Activated naive CD8-positive, alpha-beta T cell treated with anti-CD3 and anti-CD28 coated beads for 36 hours (primary cell): ENCODE measurements around the gene UXS1. TPM values are rescaled to one million over a fixed set of nuclear protein-coding genes. Genes with fewer than 3 reads are reported as not detected.
A peak's percentile ranks its signal among the peaks of the same experiment; 100 is the strongest.

Source experiments
- DNase-seq: peaks from one replicate; pipeline ENCODE4 v3.0.0; 2021
- H3K27ac Mint-ChIP-seq: one replicate; pipeline ENCODE4 v1.8.0; 2022; ENCODE audit warnings: mild to moderate bottlenecking, moderate library complexity, mixed read lengths
- H3K27me3 Mint-ChIP-seq: one replicate; pipeline ENCODE4 v1.8.0; 2022; ENCODE audit warnings: mild to moderate bottlenecking, mixed read lengths
- H3K36me3 Mint-ChIP-seq: one replicate; pipeline ENCODE4 v1.8.0; 2021; ENCODE audit warnings: mild to moderate bottlenecking, mixed read lengths
- H3K4me1 Mint-ChIP-seq: one replicate; pipeline ENCODE4 v1.8.0; 2021; ENCODE audit warnings: mixed read lengths
- H3K4me3 Mint-ChIP-seq: one replicate; pipeline ENCODE4 v1.8.0; 2022; ENCODE audit warnings: mild to moderate bottlenecking, moderate library complexity, mixed read lengths
- H3K9me3 Mint-ChIP-seq: one replicate; pipeline ENCODE4 v1.8.0; 2022; ENCODE audit warnings: mixed read lengths
- total RNA-seq, 2 experiments: library from RNA; stranded (reverse); gene quantifications; one replicate each; pipeline ENCODE4 v1.2.3, GENCODE V29; 2021

Gene UXS1
- total RNA-seq, 2 experiments from 2014 or later = 43.4 to 44.5 TPM

DNA sequence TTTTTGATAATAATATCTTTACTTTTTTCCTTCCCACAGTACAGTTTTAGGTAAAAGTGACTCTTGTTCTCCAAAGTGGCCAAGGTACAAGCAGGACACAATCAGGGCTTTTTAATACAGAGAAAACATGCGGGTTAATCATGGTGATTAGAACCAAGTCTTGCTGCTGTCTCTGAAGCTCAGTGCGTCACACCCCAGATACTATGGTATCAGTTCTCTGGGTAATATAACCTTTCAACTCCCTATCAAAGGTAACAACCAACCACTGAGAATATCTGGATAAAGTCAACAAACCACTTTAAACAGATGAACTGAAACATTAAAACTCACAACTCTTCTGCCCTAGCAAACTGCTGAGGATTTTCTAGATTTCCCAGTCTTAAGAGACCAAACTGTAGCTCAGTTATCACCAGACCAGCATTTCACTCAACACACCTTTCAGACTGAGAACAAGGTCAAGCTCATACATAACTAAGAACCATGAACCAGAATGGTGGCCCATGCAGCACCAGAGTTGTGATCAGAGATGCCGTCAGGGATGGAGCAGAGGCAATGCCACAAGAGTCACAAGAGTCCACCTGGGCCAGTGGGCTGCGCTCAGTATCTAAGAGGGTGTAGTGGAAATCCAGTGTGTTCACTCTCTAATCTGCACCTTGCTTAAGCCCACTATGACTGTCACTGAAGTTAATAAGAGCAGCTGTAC lies 103.0 kb downstream of the UXS1 start:
- no peak for DNase-seq
- Mint-ChIP-seq H3K36me3 (peaks cover 68% of the 10 kb centered on the region), H3K9me3 (peaks cover 16% of the 10 kb centered on the region), H3K27me3 (no peaks in the 10 kb centered on the region), H3K27ac (no peak overlapping the region), H3K4me1 (peaks cover 70% of the 10 kb centered on the region), H3K4me3 (no peak overlapping the region)

DNA sequence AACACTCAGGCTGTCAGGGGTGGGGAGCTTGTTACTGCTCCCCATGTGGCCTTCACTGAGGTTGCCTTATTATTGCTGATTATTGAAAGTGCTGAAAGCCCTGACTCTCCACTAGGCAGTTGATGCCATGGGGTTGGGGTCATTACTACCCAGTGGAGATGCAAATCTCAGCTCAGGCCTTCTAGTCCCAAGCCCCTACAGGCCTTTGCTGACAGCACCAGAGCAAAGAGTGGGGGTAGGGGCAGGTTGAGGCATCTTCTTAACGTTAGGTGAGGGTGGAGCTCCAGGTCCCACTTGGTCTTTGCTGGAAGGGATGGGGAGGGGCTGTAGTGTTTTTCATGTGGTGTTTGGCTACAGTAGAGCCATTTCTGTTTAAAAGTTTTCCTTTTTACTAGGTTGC lies 104.5 kb downstream of the UXS1 start:
- peak overlapping the region; percentile 28 for H3K27ac Mint-ChIP-seq
- H3K4me1 Mint-ChIP-seq = peaks cover 75% of the 10 kb centered on the region
- H3K9me3 Mint-ChIP-seq = peaks cover 16% of the 10 kb centered on the region
- no peaks in the 10 kb centered on the region for H3K27me3 Mint-ChIP-seq
- H3K4me3 Mint-ChIP-seq = no peak overlapping the region
- peaks cover 60% of the 10 kb centered on the region for H3K36me3 Mint-ChIP-seq
- no peak for DNase-seq

DNA sequence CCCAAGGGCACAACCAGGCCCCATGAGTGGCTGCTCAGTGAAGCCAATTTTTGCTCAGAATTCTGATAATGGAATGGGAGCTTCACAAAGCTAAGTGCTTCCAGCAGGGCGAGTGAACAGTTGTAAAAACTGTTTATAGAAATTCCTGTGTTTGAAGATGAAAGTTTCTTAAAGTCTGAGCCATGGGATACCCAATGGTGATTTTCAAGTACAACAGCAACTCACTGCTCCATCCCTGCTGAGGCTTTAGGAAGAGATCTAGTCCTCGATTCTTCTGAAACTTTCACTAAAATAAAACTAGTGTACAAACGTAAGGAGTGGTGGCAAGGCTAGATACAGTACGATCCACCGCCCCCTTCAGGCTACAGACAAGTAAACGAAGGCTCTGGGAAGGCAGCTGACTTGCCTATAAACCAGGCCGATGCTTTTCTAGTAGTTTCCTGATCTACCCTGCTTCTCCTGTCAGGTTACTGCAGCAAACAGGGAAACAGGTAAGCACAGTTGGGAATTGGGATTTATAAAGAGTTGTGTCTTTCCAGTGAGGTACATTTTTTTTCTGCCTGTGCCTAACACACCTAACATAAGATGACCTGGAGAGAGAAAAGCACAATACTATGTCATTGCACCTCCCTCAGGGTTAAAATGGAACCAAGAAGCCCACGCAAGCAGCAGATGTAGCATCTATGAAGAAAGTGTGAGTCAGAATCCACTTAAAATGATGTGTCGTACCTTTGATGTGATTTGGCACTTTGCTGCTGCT lies 108.7 kb downstream of the UXS1 start:
- Mint-ChIP-seq H3K9me3 (peaks cover 16% of the 10 kb centered on the region), H3K27me3 (no peaks in the 10 kb centered on the region), H3K36me3 (peaks cover 23% of the 10 kb centered on the region), H3K4me1 (peaks cover 56% of the 10 kb centered on the region), H3K27ac (peak overlapping the region; percentile 89), H3K4me3 (peak overlapping the region; percentile 52)
- peak; percentile 57 for DNase-seq

DNA sequence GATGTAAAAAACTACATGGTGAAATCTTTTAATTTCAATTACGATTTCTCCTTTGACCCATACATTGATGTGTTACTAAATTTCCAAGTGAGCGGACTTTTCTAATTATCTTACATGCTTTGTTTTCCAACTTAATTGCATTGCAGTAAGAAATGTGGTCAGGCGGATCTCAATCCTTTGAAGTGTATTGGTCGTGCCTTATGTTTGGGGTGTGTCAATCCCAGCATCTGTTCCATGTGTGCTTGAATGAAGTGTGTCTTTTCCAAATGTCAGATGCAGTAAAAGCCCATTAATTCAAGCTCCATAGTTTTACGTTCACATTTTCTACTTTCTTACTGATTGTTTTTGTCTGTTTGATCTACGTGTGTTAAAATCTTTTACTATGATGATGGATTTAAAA lies 113.1 kb downstream of the UXS1 start:
- no peaks in the 10 kb centered on the region for H3K9me3 Mint-ChIP-seq
- no peak overlapping the region for H3K4me3 Mint-ChIP-seq
- H3K4me1 Mint-ChIP-seq = peaks cover 41% of the 10 kb centered on the region
- H3K27ac Mint-ChIP-seq = no peak overlapping the region
- no peaks in the 10 kb centered on the region for H3K36me3 Mint-ChIP-seq
- no peak for DNase-seq
- no peaks in the 10 kb centered on the region for H3K27me3 Mint-ChIP-seq

DNA sequence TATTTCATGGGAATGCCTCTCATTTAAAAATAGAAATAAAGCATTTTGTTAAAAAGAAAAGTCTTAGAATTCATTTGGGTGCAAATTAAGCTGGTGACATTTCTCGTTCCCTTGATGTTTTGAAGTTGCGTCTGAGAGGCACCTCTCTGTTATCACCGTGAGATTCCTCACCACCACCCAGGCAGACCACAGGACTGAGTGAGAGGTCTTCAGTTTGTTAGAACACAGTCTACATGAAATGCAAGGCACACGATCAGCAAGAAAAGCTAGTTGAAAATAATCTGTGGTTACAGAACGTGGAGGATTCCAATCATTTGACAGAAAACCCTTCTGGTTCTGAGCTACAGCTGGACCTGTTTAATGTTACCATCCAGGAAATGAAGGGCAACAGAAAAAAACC lies 116.0 kb downstream of the UXS1 start:
- no peak for DNase-seq
- peaks cover 29% of the 10 kb centered on the region for H3K4me1 Mint-ChIP-seq
- H3K4me3 Mint-ChIP-seq = peak overlapping the region; percentile 40
- H3K36me3 Mint-ChIP-seq = no peaks in the 10 kb centered on the region
- H3K27ac Mint-ChIP-seq = peak overlapping the region; percentile 76
- H3K9me3 Mint-ChIP-seq = no peaks in the 10 kb centered on the region
- H3K27me3 Mint-ChIP-seq = no peaks in the 10 kb centered on the region

DNA sequence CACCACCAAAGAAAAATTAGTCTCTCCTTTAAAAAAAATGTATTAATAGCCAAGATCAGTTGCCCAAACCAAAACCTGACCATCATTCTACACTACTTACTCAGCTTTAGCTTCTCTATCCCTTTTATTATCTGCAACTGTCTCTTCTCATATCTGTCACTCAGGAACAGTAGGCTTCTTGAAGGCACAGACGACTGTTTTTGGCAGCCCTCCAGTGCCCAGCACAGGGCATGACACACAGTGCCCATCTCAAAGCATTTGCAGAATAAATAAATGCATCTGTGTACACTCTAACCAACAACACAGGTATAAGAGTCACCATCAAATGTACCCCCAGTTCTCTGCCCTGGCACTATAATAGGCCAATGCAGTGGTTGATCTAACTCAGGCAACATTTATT lies 117.2 kb downstream of the UXS1 start:
- DNase-seq = no peak
- no peak overlapping the region for H3K4me3 Mint-ChIP-seq
- no peaks in the 10 kb centered on the region for H3K36me3 Mint-ChIP-seq
- H3K4me1 Mint-ChIP-seq = peaks cover 29% of the 10 kb centered on the region
- no peaks in the 10 kb centered on the region for H3K27me3 Mint-ChIP-seq
- no peak overlapping the region for H3K27ac Mint-ChIP-seq
- no peaks in the 10 kb centered on the region for H3K9me3 Mint-ChIP-seq

DNA sequence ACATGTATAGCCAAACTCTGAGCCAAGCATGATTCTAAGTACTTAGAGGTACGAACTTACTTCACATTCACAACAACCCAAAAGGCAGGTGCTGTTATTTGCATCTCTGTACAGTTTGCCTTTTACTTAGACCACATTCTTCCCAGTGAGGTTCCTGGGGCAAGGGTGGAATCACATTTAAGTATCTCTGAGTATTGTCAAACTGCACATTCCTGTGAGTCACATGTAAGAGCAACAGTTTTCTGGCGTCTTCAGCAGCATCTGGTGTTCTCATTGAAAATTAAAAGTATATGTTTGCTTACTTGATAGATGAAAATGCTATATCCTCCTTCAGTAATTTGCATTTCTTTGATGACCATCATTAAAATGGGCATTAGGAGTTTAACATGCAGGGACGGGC lies 119.1 kb downstream of the UXS1 start:
- no peaks in the 10 kb centered on the region for H3K36me3 Mint-ChIP-seq
- H3K4me1 Mint-ChIP-seq = peaks cover 25% of the 10 kb centered on the region
- no peak overlapping the region for H3K27ac Mint-ChIP-seq
- H3K4me3 Mint-ChIP-seq = no peak overlapping the region
- H3K27me3 Mint-ChIP-seq = no peaks in the 10 kb centered on the region
- DNase-seq = no peak
- H3K9me3 Mint-ChIP-seq = no peaks in the 10 kb centered on the region

DNA sequence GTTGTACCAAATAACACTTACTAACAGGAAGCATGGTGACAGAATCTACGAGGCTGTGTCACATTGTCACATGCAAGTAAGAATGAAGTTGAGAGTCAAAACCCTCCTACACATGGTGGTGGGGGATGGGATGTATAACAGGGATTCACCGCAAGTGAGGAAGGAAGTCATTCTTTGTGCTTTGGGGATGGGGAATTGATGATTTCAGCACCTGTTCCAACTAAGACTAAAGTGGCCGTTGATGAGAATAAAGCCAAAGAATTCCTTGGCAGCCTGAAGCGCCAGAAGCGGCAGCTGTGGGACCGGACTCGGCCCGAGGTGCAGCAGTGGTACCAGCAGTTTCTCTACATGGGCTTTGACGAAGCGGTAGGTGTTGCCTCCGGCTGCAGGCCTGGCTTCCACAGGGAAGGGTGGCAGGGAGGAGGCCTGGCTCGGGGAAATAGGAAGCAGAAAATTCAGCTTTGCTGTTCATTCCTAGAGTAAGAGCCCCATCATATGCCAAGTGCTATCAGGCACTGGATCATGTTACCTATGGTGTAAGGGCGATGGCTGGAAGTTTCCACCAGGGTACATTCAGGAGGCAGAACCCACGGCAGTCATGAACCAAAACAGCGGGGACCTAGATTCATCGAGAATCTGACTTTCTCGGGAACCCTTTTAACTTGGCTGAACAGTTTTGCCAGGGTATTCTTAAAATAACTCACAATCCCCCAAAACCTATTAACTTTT lies 120.3 kb downstream of the UXS1 start:
- peaks cover 28% of the 10 kb centered on the region for H3K4me1 Mint-ChIP-seq
- no peak overlapping the region for H3K27ac Mint-ChIP-seq
- H3K4me3 Mint-ChIP-seq = no peak overlapping the region
- no peaks in the 10 kb centered on the region for H3K36me3 Mint-ChIP-seq
- H3K9me3 Mint-ChIP-seq = no peaks in the 10 kb centered on the region
- no peaks in the 10 kb centered on the region for H3K27me3 Mint-ChIP-seq
- no peak for DNase-seq

DNA sequence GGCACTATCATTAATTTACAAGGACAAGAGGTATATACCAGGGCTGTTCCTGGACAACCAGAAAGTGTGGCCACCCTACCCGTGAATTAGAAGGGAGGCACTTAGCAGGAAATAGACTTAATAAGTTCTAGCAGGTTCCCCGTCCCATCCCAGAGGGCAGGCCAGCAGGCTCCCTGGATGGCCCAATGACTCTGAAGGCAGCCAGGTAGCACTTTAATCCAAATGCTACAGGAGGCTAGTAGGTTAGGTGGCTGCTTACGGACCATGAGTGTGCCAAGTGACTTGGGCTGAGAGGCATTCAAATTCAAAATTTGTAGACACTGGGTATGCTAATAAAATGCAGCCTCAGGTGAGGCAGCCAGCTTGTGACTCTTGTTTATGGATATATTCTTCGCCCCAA lies 123.9 kb downstream of the UXS1 start:
- no peak overlapping the region for H3K4me3 Mint-ChIP-seq
- H3K4me1 Mint-ChIP-seq = peaks cover 23% of the 10 kb centered on the region
- no peak for DNase-seq
- H3K27ac Mint-ChIP-seq = no peak overlapping the region
- no peaks in the 10 kb centered on the region for H3K9me3 Mint-ChIP-seq
- H3K27me3 Mint-ChIP-seq = no peaks in the 10 kb centered on the region
- no peaks in the 10 kb centered on the region for H3K36me3 Mint-ChIP-seq

DNA sequence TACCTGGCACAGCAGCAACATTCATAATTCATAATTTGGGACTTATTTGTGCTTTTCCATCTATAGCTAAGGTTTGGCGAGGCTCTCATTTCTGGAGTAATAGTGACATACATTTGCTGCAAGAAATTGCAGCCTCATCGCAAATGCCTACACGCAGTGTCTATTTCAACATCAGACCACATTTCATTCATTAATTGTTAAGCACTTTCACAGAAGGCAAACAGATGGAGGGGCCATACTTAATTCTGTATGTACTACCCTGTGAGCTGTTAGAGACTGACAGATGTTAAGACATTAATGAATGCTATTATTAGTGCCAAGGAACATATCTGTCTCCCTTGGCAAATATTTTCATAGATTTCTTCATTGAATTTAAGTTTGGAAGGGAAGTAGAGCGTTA lies 125.7 kb downstream of the UXS1 start:
- H3K9me3 Mint-ChIP-seq = no peaks in the 10 kb centered on the region
- H3K4me1 Mint-ChIP-seq = peaks cover 17% of the 10 kb centered on the region
- H3K27me3 Mint-ChIP-seq = no peaks in the 10 kb centered on the region
- H3K36me3 Mint-ChIP-seq = peaks cover 2% of the 10 kb centered on the region
- H3K27ac Mint-ChIP-seq = no peak overlapping the region
- DNase-seq = no peak
- H3K4me3 Mint-ChIP-seq = no peak overlapping the region

DNA sequence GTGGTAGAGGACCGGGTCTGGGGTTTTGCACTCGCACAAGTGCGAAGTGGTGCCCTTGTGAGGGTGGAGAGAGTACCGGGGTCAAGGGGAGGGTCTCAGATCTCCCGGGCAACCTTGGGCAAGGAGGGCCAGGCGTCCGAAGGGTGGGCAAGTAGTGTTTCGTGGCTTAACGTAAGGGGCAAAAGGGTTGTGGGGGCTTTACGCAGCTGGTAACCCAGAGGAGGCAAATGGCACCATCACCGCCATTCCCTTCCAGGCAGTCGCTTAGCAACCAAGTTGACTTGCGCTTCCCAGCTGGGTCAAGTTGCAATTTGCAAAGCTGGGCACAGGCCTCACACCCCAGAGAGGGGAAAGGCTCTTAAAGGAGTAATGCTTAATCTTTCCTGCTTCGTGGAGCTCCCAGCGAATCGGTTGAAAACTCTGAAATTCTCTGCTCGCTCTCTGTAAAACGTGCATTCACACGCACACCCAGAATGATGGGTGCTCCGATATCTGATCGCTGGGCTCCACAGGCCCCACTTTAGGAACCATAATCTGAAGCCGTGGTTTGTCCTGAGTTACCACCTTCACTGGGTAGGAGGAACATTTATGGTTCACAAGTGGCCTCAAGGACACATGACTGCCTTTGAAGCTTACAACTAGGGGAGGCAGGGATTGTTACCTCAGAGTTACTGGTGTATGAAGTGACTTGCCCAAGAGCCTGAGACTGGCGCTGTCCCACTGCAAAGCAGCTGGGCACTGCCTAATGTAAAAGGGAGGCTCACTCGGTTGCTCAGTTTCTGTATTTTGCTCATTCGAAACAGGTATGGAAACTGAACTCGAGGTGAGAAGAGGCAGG lies 127.9 kb downstream of the UXS1 start:
- Mint-ChIP-seq H3K9me3 (no peaks in the 10 kb centered on the region), H3K4me3 (peak overlapping the region; percentile 69), H3K36me3 (peaks cover 2% of the 10 kb centered on the region), H3K27me3 (no peaks in the 10 kb centered on the region), H3K27ac (peak overlapping the region; percentile 31), H3K4me1 (peaks cover 14% of the 10 kb centered on the region)
- DNase-seq = no peak

DNA sequence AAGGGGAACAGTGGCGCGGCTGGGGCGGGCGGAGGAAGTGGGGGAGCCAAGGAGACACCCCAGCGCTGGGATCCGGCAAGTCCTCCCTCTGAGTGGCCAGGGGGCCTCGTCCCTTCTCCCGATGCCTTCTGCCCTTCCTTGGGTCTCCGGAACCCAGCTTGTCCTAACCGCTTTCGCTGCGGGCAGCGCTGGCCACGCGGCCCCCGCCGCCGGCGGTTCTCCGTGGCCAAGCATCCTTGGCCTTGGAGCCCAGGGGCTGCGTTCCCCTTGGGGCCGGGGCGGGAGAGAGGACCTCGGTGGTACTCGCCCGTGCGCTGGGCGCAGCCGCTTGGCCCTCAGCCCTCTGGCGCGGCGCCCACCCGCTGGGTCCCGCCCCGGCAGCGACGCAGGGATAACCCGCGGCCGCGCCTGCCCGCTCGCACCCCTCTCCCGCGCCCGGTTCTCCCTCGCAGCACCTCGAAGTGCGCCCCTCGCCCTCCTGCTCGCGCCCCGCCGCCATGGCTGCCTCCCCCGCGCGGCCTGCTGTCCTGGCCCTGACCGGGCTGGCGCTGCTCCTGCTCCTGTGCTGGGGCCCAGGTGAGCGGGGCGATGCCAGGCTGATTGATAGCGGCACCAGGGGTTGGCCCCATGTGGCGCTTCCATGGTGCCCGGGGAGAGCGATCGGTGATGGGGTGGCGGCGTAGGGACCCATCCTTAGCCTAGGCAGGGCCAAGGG lies 128.7 kb downstream of the UXS1 start:
- peak overlapping the region; percentile 69 for H3K4me3 Mint-ChIP-seq
- peaks cover 17% of the 10 kb centered on the region for H3K4me1 Mint-ChIP-seq
- DNase-seq = peak; percentile 35
- H3K27ac Mint-ChIP-seq = peak overlapping the region; percentile 76
- H3K36me3 Mint-ChIP-seq = peaks cover 2% of the 10 kb centered on the region
- H3K9me3 Mint-ChIP-seq = peaks cover 2% of the 10 kb centered on the region
- no peaks in the 10 kb centered on the region for H3K27me3 Mint-ChIP-seq

DNA sequence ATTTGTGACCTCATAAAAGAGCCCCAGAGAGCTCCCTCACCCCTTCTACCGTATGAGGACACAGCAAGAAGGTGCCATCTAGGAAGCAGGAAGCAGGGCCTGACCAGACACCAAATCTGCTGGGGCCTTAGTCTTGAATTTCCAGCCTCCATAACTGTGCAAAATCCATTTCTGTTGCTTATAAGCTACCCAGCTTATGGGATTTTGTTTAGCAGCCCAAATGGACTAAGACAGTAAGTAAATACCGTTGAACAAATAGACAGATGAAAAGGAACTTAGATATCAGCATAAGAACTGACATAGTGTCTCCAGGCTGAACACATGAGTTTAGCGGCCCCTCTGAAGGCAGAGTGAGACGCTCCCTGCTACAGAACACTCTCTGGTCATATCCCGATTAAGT lies 130.9 kb downstream of the UXS1 start:
- no peak overlapping the region for H3K4me3 Mint-ChIP-seq
- H3K36me3 Mint-ChIP-seq = peaks cover 5% of the 10 kb centered on the region
- peaks cover 31% of the 10 kb centered on the region for H3K4me1 Mint-ChIP-seq
- no peak for DNase-seq
- H3K27ac Mint-ChIP-seq = no peak overlapping the region
- H3K9me3 Mint-ChIP-seq = peaks cover 4% of the 10 kb centered on the region
- H3K27me3 Mint-ChIP-seq = no peaks in the 10 kb centered on the region

DNA sequence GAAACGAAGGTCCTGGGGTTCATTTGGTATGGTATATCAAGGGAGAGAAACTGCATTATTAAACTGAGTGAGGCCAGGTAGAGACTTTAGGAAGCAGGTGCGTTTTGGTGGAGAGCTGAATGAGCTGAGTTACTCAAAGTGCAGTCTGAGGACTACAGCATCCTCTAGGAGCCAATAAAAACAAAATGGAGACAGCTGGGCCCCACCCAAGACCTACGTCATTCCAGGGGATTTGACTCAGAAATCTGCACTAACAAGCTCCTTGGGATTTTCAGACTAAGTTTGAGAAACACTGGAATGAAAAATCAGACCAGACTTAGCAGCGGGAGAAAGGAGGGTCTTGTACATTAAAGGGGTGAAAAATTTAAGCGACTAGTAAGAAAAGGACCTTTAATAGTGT lies 131.5 kb downstream of the UXS1 start:
- Mint-ChIP-seq H3K36me3 (peaks cover 5% of the 10 kb centered on the region), H3K4me1 (peaks cover 35% of the 10 kb centered on the region), H3K4me3 (no peak overlapping the region), H3K27ac (no peak overlapping the region), H3K27me3 (no peaks in the 10 kb centered on the region), H3K9me3 (peaks cover 4% of the 10 kb centered on the region)
- DNase-seq = no peak
